Activated CD4-positive, alpha-beta T cell treated with anti-CD3 and anti-CD28 coated beads for 48 hours (primary cell): Measurements from ENCODE around the gene CS.
A peak's percentile ranks its signal among the peaks of the same experiment; 100 is the strongest.
"Not testable (repeated sequence)": the region's sequence is repeated elsewhere in the genome, so short reads cannot be mapped to it uniquely, and the experiment has no call there.

Source experiments
- DNase-seq: peaks from one replicate; pipeline ENCODE4 v3.0.0-alpha.2; 2020

The CS gene

GRCh38 chr12:56317675-56318074, 17.5 kb upstream of the CS start:
- no peak for DNase-seq

GRCh38 chr12:56315622-56316473, 15.7 kb upstream of the CS start, which contains the start of gene CNPY2:
Gene CNPY2 (minus strand): TSS chr12:56315988. CDS start chr12:56315217, 771 bp downstream.
- DNase-seq, result peak; percentile 96

- DNase-seq, result peak; percentile 28
Measured at GRCh38 chr12:56315249-56315621, 15.1 kb upstream of the CS start.

- no peak for DNase-seq
Measured at GRCh38 chr12:56311003-56311402, 10.9 kb upstream of the CS start.

GRCh38 chr12:56308714-56309113, 8.6 kb upstream of the CS start:
- no peak for DNase-seq

GRCh38 chr12:56307221-56307965, 7.3 kb upstream of the CS start:
- no peak for DNase-seq

- DNase-seq, result no peak
Measured at GRCh38 chr12:56304872-56305590, 4.9 kb upstream of the CS start.

- DNase-seq, result no peak
Measured at GRCh38 chr12:56304276-56304675, 4.1 kb upstream of the CS start.

- no peak for DNase-seq
Measured at GRCh38 chr12:56300644-56301464, 724 bp upstream of the CS start.

- peak; percentile 35 for DNase-seq
Measured at GRCh38 chr12:56299308-56299852, 750 bp downstream of the CS start.

- no peak for DNase-seq
Measured at GRCh38 chr12:56298828-56299227, 1.3 kb downstream of the CS start.

- DNase-seq, result peak; percentile 27
Measured at GRCh38 chr12:56297400-56297799, 2.7 kb downstream of the CS start.

GRCh38 chr12:56296295-56296694, 3.8 kb downstream of the CS start:
- no peak for DNase-seq

GRCh38 chr12:56293795-56294194, 6.3 kb downstream of the CS start:
- DNase-seq, result no peak

GRCh38 chr12:56288705-56289387, 11.3 kb downstream of the CS start:
- no peak for DNase-seq

GRCh38 chr12:56286044-56286830, 13.9 kb downstream of the CS start:
- DNase-seq, result no peak

- not testable (repeated sequence) for DNase-seq
Measured at GRCh38 chr12:56284263-56284662, 15.9 kb downstream of the CS start.

GRCh38 chr12:56282579-56282978, 17.6 kb downstream of the CS start:
- no peak for DNase-seq

- no peak for DNase-seq
Measured at GRCh38 chr12:56282030-56282429, 18.1 kb downstream of the CS start.

GRCh38 chr12:56280849-56281248, 19.3 kb downstream of the CS start:
- no peak for DNase-seq

GRCh38 chr12:56278905-56279304, 21.2 kb downstream of the CS start:
- DNase-seq, result no peak
